Lung microvascular endothelial cell (primary cell): Measurements from ENCODE around the gene R3HCC1L. TPM values are rescaled to one million over a fixed set of nuclear protein-coding genes. Genes with fewer than 3 reads are reported as not detected.
"Not testable (repeated sequence)": the region's sequence is repeated elsewhere in the genome, so short reads cannot be mapped to it uniquely, and the experiment has no call there.

Source experiments
- DNase-seq, 2 donors: peaks; one replicate each; pipeline versions ENCODE4 v3.0.0 to v3.0.0-alpha.2; 2010; ENCODE audit warnings: low read depth in 2 of 2
- total RNA-seq: library from RNA; depleted of rRNA; stranded (reverse); fragments of >200 nt; gene quantifications from 2 replicates; pipeline ENCODE4 v1.2.1, GENCODE V29; 2014

The R3HCC1L gene
- total RNA-seq, 1 donor from 2014 or later, result 7.9 TPM

- DNase-seq, result no peak
Measured at GRCh38 chr10:98131619-98132018, 2.8 kb upstream of the R3HCC1L start.

- not testable (repeated sequence) for DNase-seq
Measured at GRCh38 chr10:98133075-98133752, 1.2 kb upstream of the R3HCC1L start.

GRCh38 chr10:98134117-98134430, 383 bp upstream of the R3HCC1L start:
- DNase-seq, result no peak

- peak; percentile 24 to 33 for DNase-seq
Measured at GRCh38 chr10:98135222-98135899, 904 bp downstream of the R3HCC1L start.

- DNase-seq, result not testable (repeated sequence)
Measured at GRCh38 chr10:98136775-98137174, 2.3 kb downstream of the R3HCC1L start.

GRCh38 chr10:98138031-98138430, 3.6 kb downstream of the R3HCC1L start:
- no peak for DNase-seq

- no peak for DNase-seq
Measured at GRCh38 chr10:98139431-98139830, 5.0 kb downstream of the R3HCC1L start.

- no peak for DNase-seq
Measured at GRCh38 chr10:98141484-98142073, 7.1 kb downstream of the R3HCC1L start.

- DNase-seq, result no peak
Measured at GRCh38 chr10:98144985-98145384, 10.5 kb downstream of the R3HCC1L start.

GRCh38 chr10:98149858-98150257, 15.4 kb downstream of the R3HCC1L start:
- DNase-seq, result no peak

GRCh38 chr10:98150544-98150943, 16.1 kb downstream of the R3HCC1L start:
- DNase-seq, result no peak

- not testable (repeated sequence) for DNase-seq
Measured at GRCh38 chr10:98152778-98153177, 18.3 kb downstream of the R3HCC1L start.

- DNase-seq, result not testable (repeated sequence)
Measured at GRCh38 chr10:98153213-98153958, 18.9 kb downstream of the R3HCC1L start.

GRCh38 chr10:98154076-98154475, 19.6 kb downstream of the R3HCC1L start:
- no peak for DNase-seq

- DNase-seq, result no peak
Measured at GRCh38 chr10:98158576-98158975, 24.1 kb downstream of the R3HCC1L start.

- no peak for DNase-seq
Measured at GRCh38 chr10:98163941-98164340, 29.5 kb downstream of the R3HCC1L start.

GRCh38 chr10:98167191-98167590, 32.7 kb downstream of the R3HCC1L start:
- no peak for DNase-seq

- DNase-seq, result no peak
Measured at GRCh38 chr10:98168147-98168546, 33.7 kb downstream of the R3HCC1L start.

- no peak for DNase-seq
Measured at GRCh38 chr10:98168766-98169165, 34.3 kb downstream of the R3HCC1L start.

GRCh38 chr10:98169379-98169778, 34.9 kb downstream of the R3HCC1L start:
- no peak for DNase-seq

- peak; percentile 67 to 74 for DNase-seq
Measured at GRCh38 chr10:98170249-98171117, 36.0 kb downstream of the R3HCC1L start.
